ENCODE measurements around the gene CD86.

DNA sequence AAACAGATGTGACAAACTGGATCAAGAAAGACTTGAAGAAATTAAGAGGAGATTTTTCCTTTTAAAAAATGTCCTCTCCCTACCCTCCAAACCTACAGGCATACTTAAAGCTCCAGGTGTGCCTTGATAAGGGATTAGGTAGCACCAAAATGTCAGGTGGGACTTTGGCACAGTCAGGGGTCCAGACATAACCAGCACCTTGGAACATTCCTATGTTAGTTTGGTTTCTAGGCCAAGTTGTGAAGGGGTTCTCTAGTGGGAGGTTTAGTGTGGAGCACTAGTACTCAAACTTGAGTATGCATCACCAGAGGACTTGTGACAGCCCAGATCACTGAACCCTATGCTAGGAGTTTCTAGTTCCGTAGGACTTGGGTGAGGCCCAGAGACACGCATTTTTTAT lies 47.0 kb upstream of the CD86 start:
- TF ChIP-seq, protein P1, sequence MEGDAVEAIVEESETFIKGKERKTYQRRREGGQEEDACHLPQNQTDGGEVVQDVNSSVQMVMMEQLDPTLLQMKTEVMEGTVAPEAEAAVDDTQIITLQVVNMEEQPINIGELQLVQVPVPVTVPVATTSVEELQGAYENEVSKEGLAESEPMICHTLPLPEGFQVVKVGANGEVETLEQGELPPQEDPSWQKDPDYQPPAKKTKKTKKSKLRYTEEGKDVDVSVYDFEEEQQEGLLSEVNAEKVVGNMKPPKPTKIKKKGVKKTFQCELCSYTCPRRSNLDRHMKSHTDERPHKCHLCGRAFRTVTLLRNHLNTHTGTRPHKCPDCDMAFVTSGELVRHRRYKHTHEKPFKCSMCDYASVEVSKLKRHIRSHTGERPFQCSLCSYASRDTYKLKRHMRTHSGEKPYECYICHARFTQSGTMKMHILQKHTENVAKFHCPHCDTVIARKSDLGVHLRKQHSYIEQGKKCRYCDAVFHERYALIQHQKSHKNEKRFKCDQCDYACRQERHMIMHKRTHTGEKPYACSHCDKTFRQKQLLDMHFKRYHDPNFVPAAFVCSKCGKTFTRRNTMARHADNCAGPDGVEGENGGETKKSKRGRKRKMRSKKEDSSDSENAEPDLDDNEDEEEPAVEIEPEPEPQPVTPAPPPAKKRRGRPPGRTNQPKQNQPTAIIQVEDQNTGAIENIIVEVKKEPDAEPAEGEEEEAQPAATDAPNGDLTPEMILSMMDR (IDR thresholded peaks at IDR 0.05; ENCODE audit: insufficient read depth, low read length) = no peak
- TF ChIP-seq POLR2AphosphoS5 (IDR thresholded peaks at IDR 0.05; ENCODE audit: low read depth) = no peak
- TF ChIP-seq GABPA (IDR thresholded peaks at IDR 0.05; ENCODE audit: low read depth) = no peak
